ENCODE results near the gene IL12RB1.
"Not testable (repeated sequence)": the region's sequence is repeated elsewhere in the genome, so short reads cannot be mapped to it uniquely, and the experiment has no call there.

The IL12RB1 gene

DNA sequence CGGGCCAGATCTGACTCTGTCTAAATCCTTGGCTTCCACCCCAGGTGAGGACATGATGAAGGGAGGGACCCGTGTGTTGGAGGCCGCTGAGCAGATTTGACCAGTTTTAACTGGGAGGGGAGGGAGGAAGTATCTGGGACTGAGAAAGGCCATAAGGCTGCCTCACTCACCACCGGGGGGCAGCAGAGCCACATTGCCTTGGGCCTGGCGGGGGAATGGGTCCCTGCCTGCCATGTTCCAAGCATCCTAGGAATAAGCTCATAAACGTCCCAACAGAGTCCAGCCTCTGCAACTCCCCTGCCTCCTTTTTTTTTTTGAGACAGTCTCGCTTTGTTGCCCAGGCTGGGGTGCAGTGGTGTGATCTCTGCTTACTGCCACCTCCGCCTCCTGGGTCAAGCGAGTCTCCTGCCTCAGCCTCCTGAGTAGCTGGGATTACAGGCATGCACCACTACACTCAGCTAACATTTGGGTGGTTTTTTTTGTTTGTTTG lies 26.3 kb upstream of the IL12RB1 start:
- DNase-seq (ENCODE audit: low read depth) = peak; percentile 61

- DNase-seq (ENCODE audit: low read depth) = no peak
Measured at GRCh38 chr19:18110609-18111232, 24.0 kb upstream of the IL12RB1 start.

DNA sequence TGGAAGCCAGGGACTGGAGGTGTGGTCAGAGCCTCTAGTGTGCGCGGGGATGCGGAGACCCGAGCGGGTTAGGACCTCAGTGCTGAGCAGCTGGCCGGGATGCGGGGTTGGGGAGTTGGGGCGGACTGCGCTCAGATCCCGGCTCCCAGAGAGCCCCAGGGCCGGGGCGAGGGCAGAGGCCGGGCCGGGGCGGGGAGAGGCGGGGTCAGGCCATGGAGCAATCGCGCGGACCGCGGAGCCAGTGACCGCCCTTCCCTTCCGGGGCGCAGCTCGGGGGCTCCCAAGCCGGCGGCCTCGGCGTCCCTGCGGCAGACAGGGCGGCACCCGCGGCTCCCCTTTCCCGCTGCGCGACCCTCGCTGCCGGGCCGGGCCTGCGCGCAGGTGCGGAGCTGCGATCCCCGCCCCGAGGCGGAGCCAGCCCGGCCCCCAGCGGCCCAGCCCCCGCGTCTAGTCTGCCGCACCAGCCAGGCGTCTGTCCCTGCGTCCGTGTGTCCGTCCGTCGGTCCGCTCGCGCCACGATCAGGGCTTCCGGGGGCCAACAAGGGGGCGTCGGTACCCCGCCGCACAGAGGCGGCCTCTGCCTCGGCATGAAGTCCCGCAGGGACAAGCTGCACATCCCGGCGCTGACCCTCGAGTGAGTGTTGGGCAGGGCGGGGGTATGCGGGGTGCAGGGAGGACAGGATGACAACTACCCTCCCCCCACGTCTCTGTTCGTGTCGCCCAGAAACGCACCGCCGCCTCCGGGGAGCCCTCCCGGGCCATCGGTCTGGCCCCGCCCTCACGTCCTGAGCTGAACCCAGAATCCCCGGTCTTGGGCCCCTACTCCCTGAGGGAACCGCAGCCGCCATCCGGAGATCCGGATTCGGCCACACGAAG lies 23.2 kb upstream of the IL12RB1 start:
- no peak for DNase-seq (ENCODE audit: low read depth)

DNA sequence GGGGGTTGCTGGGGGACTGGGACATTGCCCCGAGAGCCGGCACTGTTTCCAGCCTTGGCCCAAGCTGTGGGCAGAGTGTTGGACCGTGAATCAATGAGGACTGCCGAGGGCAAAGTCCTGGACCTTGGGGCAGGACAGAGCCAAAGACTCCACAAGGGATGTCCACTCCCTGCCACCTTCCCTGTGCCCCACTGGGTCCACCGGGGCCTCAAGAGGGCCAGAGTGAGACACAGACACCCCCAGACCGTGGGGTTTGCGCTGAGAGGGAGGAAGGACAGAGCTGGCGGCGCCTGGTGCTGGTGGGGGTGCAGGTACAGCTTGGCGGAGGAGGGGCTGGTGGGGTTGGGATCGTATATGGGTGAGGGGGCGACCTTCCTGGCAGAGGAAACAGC lies 22.6 kb upstream of the IL12RB1 start:
- no peak for DNase-seq (ENCODE audit: low read depth)

GRCh38 chr19:18108897-18109296 lies 22.2 kb upstream of the IL12RB1 start:
- DNase-seq (ENCODE audit: low read depth) = no peak

- no peak for DNase-seq (ENCODE audit: low read depth)
Measured at GRCh38 chr19:18107235-18107634, 20.5 kb upstream of the IL12RB1 start.

GRCh38 chr19:18105259-18105658 lies 18.5 kb upstream of the IL12RB1 start:
- not testable (repeated sequence) for DNase-seq (ENCODE audit: low read depth)

DNA sequence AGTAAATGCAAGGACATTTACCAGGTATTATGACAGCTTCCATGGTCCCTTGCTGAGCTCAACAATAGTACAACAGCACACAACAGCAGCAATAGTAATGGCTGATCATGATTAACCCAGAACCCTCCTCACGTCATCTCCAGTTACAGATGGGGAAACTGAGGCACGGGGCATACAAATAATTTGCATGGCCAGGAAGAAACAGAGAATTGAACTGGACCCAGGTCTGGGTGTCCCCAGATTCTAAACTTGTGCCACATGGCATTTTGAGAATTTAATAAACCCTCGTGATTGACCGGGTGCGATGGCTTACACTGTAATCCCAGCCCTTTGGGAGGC lies 18.0 kb upstream of the IL12RB1 start:
- no peak for DNase-seq (ENCODE audit: low read depth)

DNA sequence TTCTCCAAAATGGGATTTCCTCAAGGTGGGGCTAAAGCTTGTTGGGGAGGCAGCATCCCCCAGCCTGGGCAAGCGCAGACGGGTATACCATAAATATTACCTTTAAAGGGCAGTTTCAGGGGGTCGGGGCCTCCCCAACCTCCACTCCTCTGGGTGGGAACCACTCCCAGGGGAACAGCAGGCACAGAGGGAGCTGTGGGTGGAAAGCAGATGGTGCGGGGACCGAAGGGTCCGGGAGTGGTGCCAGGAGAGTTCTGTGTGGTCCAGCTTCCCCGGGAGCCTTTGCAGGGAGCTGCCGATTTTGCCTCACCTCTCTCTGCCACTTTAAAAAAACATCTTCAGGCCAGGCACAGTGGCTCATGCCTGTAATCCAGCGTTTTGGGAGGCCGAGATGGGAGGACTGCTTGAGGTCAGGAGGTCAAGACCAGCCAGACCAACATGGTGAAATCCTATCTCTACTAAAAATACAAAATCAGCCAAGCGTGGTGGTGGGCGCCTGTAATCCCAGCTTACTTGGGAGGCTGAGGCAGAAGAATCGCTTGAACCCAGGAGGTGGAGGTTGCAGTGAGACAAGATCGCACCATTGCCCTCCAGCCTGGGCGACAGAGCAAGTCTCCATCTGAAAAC lies 16.3 kb upstream of the IL12RB1 start:
- DNase-seq (ENCODE audit: low read depth) = no peak

DNA sequence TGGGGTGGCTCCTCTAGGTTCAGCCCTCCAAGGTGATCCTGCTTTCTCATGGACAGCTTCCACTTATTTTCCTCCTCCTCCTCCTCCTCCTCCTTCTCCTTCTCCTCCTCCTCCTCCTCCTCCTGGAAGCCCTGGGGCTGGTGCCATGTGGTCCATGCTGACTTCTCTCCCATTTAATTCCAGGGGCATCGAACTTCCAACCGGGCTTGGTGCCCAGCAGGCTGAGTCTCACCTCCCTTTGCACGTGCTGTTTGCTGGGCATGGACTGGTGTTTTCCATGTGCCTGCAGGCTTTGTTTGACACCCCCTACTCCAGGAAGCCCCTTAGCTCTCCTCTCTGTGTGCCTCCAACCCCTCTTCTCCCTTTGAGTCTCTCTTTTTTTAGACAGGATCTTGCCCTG lies 14.5 kb upstream of the IL12RB1 start:
- DNase-seq (ENCODE audit: low read depth) = no peak

DNA sequence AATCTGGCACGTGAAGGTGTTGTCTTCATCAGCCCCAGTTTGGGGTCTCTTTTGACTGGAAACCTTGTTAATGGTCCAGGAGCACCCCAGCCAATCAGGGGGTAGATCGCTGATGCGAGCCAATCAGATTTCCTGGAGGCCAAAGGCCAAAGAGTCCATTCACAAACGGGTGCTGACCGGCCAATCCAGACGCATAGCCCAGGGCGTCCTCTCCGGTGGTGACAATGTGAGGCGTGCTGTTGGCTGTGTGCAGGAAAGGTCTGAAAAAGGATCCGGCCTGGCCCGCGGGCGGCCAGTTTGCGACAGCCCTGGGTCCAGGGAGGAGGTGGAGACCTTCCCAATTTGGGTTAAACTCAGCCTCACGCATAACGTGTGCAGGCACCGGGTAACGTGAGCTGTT lies 14.0 kb upstream of the IL12RB1 start:
- DNase-seq (ENCODE audit: low read depth) = no peak

DNA sequence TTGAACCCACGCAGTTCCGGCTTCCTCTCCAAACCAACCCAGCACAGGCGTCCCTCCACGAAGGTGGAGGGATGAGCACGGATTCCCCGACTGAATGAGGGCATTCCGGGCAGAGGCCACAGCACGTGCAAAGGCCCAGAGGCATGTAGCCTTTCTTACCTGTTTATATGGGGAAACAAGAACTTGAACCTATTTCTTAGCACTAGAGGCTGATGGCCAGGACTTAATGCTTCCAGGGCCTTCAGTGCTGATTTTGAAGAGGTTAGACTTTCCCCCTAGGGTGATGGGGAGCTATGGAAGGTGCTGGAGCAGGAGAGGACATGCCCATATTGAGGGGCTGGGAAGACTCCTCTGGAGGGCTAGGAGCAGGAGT lies 12.9 kb upstream of the IL12RB1 start:
- DNase-seq (ENCODE audit: low read depth) = no peak

DNA sequence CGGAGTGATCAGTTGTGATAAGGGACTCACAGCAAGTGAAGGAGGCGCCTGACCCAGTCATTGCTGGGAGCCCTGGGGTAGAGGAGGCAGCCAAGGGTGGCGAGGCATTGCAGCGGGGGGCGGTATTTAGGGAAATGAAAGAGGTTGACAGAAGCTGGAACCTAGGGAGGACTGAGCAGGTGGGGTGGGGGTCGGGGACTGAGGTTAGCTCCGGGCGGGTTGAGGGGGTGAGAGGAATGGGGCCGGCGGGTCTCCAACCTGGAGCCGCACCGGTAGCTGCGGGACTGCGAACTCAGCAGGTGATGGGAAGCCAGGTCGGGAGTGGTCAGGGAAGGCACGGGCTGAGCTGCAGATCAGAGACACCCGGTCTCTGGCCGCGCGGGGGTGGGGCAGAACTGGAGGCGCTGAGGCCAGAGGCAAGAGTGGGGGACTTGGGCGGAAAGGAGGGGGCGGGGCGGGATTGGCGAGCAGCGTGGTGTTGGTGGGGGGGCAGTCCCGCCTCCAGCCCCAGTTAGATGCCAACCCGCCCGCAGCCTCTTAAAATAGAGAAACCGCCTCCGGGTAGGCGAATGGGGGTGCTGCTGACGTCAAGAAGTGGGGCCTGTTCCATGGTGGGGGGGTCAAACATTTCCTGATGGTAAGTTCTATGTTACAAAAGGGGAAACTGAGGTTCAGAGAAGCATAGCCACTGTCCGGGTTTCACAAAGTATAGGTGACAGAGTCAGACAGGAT lies 12.3 kb upstream of the IL12RB1 start:
- DNase-seq (ENCODE audit: low read depth) = no peak

DNA sequence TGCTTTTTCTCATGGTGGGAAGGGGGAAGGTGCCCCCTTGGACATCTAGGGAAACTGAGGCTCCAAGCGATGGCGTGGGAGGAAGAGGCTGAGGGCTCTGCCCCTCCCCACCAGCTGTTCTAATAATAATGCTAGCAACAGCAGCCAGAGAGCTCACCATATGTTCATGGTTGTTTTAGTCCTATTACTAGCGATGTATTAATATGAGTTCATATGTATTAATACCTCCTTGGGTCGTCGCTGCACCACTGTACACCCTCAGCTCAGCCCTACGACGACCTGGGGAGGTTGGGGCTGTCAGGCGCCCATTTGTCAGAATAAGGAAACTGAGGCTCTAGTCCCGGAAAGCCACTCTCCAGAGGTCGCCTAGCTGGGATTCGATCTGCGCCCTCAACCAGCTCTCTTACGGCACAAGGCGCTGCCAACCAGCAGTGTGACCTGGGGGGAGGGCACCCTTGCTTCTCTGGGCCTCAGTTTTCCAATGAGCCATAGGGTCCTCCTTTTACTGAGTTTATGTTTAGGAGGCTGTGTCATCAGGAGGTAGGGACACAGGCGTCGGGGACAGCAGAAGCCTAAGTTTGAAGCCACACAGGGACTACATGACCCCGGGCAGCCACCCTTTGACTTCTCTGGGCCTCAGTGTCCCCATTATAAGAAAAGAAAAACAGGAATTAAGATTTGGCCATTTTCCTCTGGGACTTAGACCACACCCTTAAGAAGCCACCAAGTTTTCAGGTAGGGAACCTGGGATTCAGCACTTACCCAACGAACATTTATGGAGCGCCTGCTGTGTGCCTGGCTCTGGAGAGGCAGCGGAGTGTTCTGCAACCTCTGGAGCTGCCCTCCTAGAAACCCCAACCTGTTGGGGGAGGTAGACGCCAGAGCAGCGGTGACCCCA lies 11.5 kb upstream of the IL12RB1 start:
- DNase-seq (ENCODE audit: low read depth) = no peak

DNA sequence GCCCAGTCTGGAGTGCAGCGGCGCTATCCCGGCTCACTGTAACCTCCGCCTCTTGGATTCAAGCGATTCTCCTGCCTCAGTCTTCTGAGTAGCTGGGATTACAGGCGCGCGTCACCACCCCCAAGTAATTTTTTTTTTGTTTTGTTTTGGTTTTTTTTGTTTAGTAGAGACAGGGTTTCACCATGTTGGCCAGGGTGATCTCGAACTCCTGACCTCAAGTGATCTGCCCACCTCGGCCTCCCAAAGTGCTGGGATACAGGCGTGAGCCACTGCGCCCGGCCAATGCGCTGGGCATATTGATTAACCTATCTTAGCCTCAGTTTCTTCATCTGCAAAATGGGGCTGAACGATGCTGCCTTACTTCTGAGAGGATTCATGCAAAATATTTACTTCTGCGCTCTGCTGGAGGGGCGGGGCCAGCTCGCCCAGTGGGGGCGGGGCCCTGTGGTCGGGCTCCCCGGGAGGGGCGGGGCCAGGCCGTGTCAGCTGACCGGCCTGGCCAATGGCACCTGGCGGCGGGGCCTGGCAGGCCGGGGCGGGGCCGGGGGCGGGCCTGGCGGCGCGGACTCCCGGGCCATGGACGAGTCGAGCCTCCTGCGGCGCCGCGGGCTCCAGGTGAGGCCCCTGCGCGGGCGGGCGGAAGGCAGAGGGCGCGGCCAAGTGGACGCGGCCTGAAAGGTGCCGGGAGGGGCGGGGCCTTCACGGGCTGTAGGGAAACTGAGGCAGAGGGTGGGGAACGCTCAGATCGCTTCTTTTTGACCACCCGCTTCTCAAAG lies 10.7 kb upstream of the IL12RB1 start, which contains the start of gene MAST3:
Gene MAST3 (plus strand): TSS at position 562 of the 776 bp plus-strand sequence. CDS start 15 bp downstream, at position 577.
- DNase-seq (ENCODE audit: low read depth) = peak; percentile 87

DNA sequence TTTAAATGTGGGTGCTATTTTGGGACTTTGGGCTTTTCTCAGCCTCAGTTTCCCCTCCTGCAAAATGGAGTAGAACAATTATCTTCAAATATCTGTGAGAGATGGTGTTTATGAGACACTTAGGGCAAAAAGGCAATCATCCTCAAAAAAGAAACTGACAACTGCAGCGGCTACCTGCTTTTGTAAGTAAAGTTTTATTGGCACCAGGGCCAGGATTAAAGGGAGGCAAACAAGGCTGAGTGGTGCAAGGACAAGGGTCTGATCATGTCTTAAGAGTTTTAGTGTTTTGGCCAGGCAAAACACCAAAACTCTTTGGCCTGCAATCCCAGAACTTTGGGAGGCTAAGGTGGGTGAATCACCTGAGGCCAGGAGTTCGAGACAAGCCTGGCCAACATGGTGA lies 9.5 kb upstream of the IL12RB1 start:
- DNase-seq (ENCODE audit: low read depth) = no peak

GRCh38 chr19:18093439-18094161 lies 6.9 kb upstream of the IL12RB1 start:
- DNase-seq (ENCODE audit: low read depth) = no peak

GRCh38 chr19:18091217-18091608 lies 4.5 kb upstream of the IL12RB1 start:
- peak; percentile 72 for DNase-seq (ENCODE audit: low read depth)

DNA sequence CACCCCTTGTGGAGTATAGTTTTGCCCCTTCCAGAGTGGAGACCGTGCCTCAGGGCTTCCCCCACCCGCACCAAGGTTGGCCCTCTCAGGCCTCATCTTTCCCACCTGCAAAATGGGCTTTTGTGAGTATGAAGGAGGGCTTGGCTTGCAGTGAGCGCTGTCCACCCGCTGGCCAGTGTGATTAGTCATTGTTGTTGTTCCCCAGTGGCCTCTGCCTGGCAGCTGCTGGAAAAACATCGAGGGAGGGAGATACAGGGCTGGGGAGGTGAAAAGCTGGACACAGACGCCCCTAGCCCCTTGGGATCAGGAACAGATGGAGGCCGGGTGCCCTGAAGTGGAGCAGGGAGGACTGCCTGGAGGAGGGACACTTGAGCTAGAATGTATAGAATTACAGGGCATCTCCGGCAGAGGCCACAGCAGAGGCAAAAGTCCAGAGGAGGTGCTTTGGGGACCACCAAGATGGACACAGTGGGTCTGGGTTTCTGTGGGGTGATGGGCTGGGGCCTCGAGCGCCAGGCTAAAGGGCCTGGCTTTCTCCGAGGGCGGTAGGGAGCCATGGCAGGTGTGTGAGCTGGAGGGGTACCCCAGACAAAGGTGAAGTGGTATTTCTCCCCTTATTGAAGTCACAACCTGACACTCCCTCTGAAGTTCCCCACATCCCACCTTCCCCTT lies 3.9 kb upstream of the IL12RB1 start:
- no peak for DNase-seq (ENCODE audit: low read depth)
